ENCODE measurements around the gene ZNF576. TPM values are rescaled to one million over a fixed set of nuclear protein-coding genes. Genes with fewer than 3 reads are reported as not detected.
A peak's percentile ranks its signal among the peaks of the same experiment; 100 is the strongest.
"Not testable (repeated sequence)": the region's sequence is repeated elsewhere in the genome, so short reads cannot be mapped to it uniquely, and the experiment has no call there.

ZNF576 gene
- total RNA-seq, 1 donor from 2014 or later = 15.0 TPM

DNA sequence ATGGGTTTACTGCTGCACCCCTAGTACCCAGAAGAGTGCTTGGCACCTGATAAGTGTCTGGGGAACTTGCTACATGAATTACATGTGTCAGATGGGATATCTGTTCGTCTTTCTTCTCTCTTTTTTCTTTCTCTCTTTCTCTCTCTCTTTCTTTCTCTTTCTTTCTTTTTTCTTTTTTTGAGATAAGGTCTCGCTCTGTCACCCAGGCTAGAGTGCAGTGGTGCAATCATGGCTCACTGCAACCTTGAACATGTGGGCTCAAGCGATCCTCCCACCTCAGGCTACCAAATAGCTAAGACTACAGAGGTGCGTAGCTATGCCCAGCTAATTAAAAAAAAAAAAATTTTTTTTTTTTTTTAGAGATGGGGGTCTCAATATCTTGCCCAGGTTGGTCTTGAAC is 37.1 kb downstream of the ZNF576 start:
- Mint-ChIP-seq H3K27ac (ENCODE audit: unreplicated experiment) (no peak overlapping the region), H3K4me3 (ENCODE audit: unreplicated experiment) (no peak overlapping the region), H3K9me3 (ENCODE audit: unreplicated experiment) (peaks cover 4% of the 10 kb centered on the region), H3K4me1 (ENCODE audit: low read depth, unreplicated experiment) (peaks cover 6% of the 10 kb centered on the region), H3K36me3 (ENCODE audit: unreplicated experiment) (peaks cover 3% of the 10 kb centered on the region), H3K27me3 (ENCODE audit: unreplicated experiment) (peaks cover 3% of the 10 kb centered on the region)
- no peak for DNase-seq
- TF ChIP-seq, protein P1, sequence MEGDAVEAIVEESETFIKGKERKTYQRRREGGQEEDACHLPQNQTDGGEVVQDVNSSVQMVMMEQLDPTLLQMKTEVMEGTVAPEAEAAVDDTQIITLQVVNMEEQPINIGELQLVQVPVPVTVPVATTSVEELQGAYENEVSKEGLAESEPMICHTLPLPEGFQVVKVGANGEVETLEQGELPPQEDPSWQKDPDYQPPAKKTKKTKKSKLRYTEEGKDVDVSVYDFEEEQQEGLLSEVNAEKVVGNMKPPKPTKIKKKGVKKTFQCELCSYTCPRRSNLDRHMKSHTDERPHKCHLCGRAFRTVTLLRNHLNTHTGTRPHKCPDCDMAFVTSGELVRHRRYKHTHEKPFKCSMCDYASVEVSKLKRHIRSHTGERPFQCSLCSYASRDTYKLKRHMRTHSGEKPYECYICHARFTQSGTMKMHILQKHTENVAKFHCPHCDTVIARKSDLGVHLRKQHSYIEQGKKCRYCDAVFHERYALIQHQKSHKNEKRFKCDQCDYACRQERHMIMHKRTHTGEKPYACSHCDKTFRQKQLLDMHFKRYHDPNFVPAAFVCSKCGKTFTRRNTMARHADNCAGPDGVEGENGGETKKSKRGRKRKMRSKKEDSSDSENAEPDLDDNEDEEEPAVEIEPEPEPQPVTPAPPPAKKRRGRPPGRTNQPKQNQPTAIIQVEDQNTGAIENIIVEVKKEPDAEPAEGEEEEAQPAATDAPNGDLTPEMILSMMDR (IDR thresholded peaks at IDR 0.05; ENCODE audit: partially characterized antibody, unreplicated experiment) = no peak

DNA sequence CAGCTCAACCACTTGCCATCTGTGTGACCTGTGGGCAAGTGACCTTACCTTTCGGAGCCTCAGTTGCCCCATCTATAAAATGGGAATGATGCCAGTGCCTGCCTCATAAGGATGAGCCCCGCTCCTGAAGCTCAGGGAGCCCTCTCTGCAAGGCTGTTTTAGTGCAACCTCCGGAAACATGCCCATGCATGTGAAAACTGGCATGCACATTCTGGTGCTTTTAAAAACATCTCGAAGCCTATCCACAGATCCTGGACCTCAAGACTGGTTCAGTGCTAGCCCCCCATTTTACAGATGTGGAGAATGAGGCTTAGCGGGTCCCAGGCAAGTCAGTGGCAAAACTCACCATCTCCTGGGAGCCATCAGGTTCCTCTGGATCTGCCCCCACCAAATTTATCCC is 37.7 kb downstream of the ZNF576 start:
- peaks cover 9% of the 10 kb centered on the region for H3K9me3 Mint-ChIP-seq (ENCODE audit: unreplicated experiment)
- H3K27me3 Mint-ChIP-seq (ENCODE audit: unreplicated experiment) = peaks cover 9% of the 10 kb centered on the region
- H3K4me1 Mint-ChIP-seq (ENCODE audit: low read depth, unreplicated experiment) = peaks cover 6% of the 10 kb centered on the region
- TF ChIP-seq, protein P1 (IDR thresholded peaks at IDR 0.05; ENCODE audit: partially characterized antibody, unreplicated experiment) = no peak
- no peak for DNase-seq
- H3K36me3 Mint-ChIP-seq (ENCODE audit: unreplicated experiment) = peaks cover 3% of the 10 kb centered on the region
- no peak overlapping the region for H3K27ac Mint-ChIP-seq (ENCODE audit: unreplicated experiment)
- H3K4me3 Mint-ChIP-seq (ENCODE audit: unreplicated experiment) = no peak overlapping the region

DNA sequence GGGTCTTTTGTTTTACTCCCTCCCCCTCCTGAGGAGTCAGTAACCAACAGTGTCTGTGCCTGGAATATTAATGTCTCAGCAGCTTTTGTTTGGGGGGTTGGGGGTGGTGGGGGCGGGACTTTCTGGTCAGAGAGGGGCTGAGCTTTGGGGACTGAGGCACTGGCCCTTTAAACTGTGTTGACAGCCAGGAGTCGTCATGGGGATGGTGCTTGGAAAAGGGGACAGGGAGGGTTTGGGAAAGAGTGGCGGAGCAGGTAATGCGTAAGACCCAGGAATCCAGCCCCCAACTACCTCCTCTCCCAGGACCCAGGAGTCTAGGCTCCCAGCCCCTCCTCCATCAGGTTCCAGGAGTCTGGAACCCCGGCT is 38.1 kb downstream of the ZNF576 start:
- H3K27ac Mint-ChIP-seq (ENCODE audit: unreplicated experiment) = no peak overlapping the region
- no peak for DNase-seq
- H3K27me3 Mint-ChIP-seq (ENCODE audit: unreplicated experiment) = peaks cover 10% of the 10 kb centered on the region
- H3K36me3 Mint-ChIP-seq (ENCODE audit: unreplicated experiment) = peaks cover 3% of the 10 kb centered on the region
- H3K9me3 Mint-ChIP-seq (ENCODE audit: unreplicated experiment) = peaks cover 10% of the 10 kb centered on the region
- peaks cover 6% of the 10 kb centered on the region for H3K4me1 Mint-ChIP-seq (ENCODE audit: low read depth, unreplicated experiment)
- TF ChIP-seq, protein P1 (IDR thresholded peaks at IDR 0.05; ENCODE audit: partially characterized antibody, unreplicated experiment) = no peak
- H3K4me3 Mint-ChIP-seq (ENCODE audit: unreplicated experiment) = no peak overlapping the region

DNA sequence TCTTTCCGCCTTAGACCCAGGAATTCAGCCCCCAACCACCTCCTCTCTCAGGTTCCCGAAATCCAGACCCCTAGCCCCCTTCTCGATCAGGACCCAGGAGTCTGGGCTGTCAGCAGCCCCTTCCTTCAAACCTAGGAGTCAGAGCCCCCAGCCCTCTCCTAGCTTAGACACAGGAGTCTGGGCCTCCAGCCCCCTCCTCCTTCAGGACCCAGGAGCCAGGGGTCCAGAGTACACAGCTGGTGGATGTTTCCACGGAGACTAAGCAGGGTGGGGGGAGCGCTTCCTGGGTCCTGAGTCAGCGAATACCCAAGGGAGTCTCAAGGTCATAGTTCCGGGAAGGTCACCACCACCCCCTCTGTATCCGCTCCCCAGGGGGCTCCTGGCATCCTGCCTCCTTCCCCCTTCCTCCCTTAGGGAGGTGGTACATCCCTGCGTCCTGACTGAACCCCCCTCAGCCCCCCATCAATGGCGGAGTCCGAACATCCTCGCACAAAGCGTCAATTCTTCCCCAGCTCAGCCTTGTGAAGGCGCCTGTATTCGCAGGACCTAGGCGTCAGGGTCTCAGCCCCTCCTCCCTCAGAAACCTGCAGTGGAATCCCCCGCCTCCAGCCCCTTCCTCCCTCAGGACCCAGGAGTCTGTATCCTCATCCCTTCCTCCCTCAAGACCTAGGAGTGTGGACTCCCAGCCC is 38.6 kb downstream of the ZNF576 start:
- Mint-ChIP-seq H3K27me3 (ENCODE audit: unreplicated experiment) (peaks cover 10% of the 10 kb centered on the region), H3K4me1 (ENCODE audit: low read depth, unreplicated experiment) (peaks cover 6% of the 10 kb centered on the region), H3K27ac (ENCODE audit: unreplicated experiment) (no peak overlapping the region), H3K4me3 (ENCODE audit: unreplicated experiment) (peak overlapping the region; percentile 81), H3K36me3 (ENCODE audit: unreplicated experiment) (peaks cover 3% of the 10 kb centered on the region), H3K9me3 (ENCODE audit: unreplicated experiment) (peaks cover 10% of the 10 kb centered on the region)
- no peak for DNase-seq
- TF ChIP-seq, protein P1 (IDR thresholded peaks at IDR 0.05; ENCODE audit: partially characterized antibody, unreplicated experiment) = no peak

DNA sequence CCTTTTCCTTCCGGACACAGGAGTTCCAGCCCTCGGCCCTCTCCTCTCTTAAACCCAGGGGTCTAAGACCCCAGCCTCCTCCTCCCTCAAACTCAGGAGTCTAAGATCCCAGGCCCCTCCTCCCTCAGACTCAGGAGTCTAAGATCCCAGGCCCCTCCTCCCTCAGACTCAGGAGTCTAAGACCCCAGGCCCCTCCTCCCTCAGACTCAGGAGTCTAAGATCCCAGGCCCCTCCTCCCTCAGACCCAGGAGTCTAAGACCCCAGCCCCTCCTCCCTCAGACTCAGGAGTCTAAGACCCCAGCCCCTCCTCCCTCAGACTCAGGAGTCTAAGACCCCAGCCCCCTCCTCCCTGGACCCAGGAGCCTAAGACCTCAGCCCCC is 39.2 kb downstream of the ZNF576 start:
- Mint-ChIP-seq H3K27me3 (ENCODE audit: unreplicated experiment) (peaks cover 11% of the 10 kb centered on the region), H3K9me3 (ENCODE audit: unreplicated experiment) (peaks cover 11% of the 10 kb centered on the region), H3K4me3 (ENCODE audit: unreplicated experiment) (peak overlapping the region; percentile 81)
- H3K36me3 Mint-ChIP-seq (ENCODE audit: unreplicated experiment); DNase-seq; H3K27ac Mint-ChIP-seq (ENCODE audit: unreplicated experiment); H3K4me1 Mint-ChIP-seq (ENCODE audit: low read depth, unreplicated experiment): not testable (repeated sequence)
